HG03108 (cell line): ENCODE measurements around the gene RFXANK.
"Not testable (repeated sequence)": the region's sequence is repeated elsewhere in the genome, so short reads cannot be mapped to it uniquely, and the experiment has no call there.

ENCODE experiments used
- ATAC-seq: cut with Tn5 transposase; IDR thresholded peaks from one replicate; pipeline ENCODE4 v1.9.1; 2021; ENCODE audit warnings: moderate library complexity; ENCODE audit not compliant: unreplicated experiment

Gene RFXANK

GRCh38 chr19:19204181-19204580 is 12.1 kb downstream of the RFXANK start:
- ATAC-seq, result no peak

DNA sequence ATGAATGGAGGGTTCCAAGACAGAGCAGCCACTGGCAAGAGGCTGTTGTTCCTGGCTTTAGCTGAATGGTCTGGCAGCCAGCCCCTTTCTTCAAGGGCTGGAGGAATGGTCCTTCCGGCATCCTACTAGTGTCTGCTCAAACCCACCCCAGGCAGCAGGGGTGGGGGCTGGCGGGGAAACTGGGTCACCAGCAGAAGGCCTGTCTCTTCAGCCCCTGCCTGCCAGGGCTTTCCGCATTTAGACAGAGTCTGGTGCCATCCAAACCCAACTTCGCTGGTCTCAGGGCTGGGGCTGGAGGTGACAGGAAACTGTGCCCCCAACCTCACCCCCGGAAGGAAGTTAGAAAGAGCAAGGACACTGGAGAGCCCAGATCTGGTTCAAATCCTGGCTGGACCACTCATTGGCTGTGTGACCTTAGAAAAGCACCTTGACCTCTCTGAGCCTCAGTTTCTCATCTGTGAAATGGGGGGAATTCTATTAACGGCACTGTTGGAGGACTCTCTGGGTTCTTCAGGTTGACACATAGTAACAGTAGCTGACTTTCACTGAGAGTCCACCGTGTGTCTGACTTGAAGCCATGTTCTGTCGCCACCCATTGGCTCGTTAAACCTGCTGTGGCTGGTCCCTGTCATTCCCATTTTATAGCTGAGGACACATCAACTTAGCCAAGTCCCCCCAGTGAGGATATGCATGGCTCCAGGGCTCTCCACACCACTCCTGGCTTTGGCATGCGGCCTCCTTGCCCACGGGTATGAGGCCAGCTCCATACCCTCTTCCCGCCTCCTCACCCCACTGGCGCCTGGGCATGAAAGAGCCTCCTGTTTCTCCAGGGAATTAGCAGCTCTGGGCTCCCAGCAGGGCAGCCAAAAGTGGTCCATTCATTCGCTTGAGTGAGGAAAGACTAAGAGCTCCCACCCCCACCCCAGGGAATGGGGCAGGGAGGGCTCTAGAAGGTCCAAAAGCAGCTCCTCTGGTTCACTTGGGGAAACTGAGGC is 13.7 kb downstream of the RFXANK start:
- no peak for ATAC-seq

GRCh38 chr19:19206938-19207337 is 14.9 kb downstream of the RFXANK start:
- no peak for ATAC-seq

- no peak for ATAC-seq
These were observed 15.8 kb downstream of the RFXANK start for GRCh38 chr19:19207637-19208572.

DNA sequence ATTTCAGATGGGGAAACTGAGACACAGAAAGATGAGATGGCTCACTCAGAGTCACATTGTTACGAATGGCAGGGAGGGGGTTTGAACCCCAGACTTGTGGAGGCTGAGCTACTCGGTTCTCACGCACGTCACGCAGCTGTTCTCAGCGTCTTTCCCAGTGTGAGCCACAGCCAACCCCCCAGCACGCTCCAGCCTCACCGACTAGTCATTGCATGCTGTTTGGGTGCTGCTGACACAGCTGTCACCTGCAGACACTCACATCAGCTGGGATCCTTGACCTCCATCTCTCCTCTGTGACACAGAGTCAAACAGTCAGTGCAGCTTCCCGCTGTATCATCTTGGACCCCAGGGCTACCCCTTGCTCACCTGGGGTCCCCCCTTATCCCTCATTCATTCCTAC is 17.3 kb downstream of the RFXANK start:
- ATAC-seq, result no peak

- ATAC-seq, result no peak
These were observed 19.7 kb downstream of the RFXANK start, which contains the start of gene NCAN for GRCh38 chr19:19211499-19212420. NCAN (plus strand) TSS chr19:19211958; CDS start chr19:19216954, 4,996 bp downstream.

GRCh38 chr19:19212916-19213315 is 20.9 kb downstream of the RFXANK start:
- ATAC-seq, result no peak

- ATAC-seq, result no peak
These were observed 21.5 kb downstream of the RFXANK start for GRCh38 chr19:19213426-19214158.

- no peak for ATAC-seq
These were observed 22.1 kb downstream of the RFXANK start for GRCh38 chr19:19214159-19214490.

DNA sequence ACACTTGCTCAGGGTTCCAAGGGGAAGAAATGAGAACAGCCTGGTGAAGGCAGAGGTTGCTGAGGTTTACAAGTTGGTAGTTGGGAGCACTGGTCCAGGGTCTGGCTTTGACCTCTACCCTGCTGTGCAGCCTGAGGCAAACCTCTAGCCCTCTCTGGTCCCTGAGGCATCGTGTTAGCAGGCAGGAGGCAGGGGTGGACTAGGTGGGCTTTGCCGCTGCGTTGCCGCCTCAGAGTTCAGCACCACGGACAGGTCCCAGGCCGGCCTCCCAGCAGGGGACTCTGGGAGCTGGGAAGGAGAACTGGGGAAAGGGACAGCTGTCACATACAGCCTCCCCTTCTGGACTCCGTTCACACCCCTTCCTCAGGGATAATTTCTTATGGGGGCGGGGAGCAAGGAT is 22.8 kb downstream of the RFXANK start:
- ATAC-seq, result no peak

GRCh38 chr19:19215792-19216191 is 23.7 kb downstream of the RFXANK start:
- ATAC-seq, result no peak

DNA sequence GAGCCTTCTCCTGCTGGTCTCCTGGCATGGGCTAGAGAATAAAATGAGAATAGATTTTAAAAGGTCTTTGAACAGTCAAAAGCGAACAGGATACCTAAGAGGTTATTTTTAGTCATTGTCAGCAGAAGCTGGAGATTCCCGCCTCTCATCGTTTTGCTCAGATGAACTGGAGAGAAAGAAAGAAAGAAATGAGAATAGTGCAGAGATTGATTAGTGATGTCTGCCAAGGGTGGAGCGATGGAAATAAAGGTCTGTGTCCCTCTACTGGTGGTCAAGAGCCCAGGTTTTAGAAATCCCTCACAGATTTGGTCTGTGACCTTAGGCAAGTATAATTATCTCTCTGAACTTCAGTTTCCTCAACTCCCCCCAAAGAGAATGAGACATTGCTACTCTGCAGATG is 25.0 kb downstream of the RFXANK start:
- ATAC-seq, result no peak

DNA sequence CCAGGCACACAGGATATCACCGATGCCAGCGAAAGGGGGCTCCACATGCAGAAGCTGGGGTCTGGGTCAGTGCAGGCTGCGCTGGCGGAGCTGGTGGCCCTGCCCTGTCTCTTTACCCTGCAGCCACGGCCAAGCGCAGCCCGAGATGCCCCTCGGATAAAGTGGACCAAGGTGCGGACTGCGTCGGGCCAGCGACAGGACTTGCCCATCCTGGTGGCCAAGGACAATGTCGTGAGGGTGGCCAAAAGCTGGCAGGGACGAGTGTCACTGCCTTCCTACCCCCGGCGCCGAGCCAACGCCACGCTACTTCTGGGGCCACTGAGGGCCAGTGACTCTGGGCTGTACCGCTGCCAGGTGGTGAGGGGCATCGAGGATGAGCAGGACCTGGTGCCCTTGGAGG is 26.9 kb downstream of the RFXANK start:
- ATAC-seq, result no peak

DNA sequence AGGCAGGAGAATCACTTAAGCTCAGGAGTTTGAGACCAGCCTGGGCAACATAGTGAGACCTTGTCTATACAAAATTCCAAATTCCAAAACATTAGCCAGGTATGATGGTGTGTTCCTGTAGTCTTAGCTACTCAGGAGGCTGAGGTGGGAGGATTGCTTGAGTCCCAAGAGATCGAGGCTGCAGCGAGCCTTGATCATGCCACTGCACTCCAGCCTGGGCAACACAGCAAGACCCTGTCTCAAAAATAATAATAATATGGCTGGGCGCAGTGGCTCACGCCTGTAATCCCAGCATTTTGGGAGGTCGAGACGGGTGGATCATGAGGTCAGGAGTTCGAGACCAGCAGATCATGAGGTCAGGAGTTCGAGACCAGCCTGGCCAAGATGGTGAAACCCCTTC is 28.9 kb downstream of the RFXANK start:
- not testable (repeated sequence) for ATAC-seq

GRCh38 chr19:19223060-19223459 is 31.0 kb downstream of the RFXANK start:
- no peak for ATAC-seq

DNA sequence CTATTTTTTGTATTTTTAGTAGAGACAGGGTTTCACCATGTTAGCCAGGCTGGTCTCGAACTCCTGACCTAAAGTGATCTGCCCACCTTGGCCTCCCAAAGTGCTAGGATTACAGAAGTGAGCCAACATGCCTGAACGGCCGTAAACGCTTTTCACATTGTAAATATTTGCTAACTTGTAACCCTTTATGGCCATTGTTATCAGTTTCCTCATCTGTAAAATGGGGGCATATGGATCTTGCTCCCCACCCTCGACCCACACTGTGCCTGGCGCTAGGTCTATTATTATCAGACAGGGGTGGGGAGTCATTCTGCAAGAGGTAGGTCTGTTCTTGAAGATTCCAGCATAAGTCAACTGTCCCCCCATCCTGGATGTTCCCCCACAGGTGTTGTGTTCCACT is 31.6 kb downstream of the RFXANK start:
- no peak for ATAC-seq

GRCh38 chr19:19224150-19224851 is 32.2 kb downstream of the RFXANK start:
- ATAC-seq, result no peak

GRCh38 chr19:19224852-19225494 is 32.9 kb downstream of the RFXANK start:
- no peak for ATAC-seq

GRCh38 chr19:19226204-19226603 is 34.1 kb downstream of the RFXANK start:
- ATAC-seq, result no peak
